Neural cell (in vitro differentiated cells): ENCODE data around the gene CD248.

Experiments used
- EP300 ChIP-seq: fragments of 450-650 bp; conservative IDR thresholded peaks from 2 replicates; pipeline ENCODE4 v1.6.1; 2014; ENCODE audit warnings: antibody characterized with exemption, mild to moderate bottlenecking, moderate library complexity; ENCODE audit not compliant: poor library complexity, severe bottlenecking
- EZH2 ChIP-seq: fragments of 200-600, 300-800 bp; shearing (Covaris generic), sonication (generic); IDR thresholded peaks from 2 replicates; pipeline ENCODE4 v1.6.1; 2014; ENCODE audit warnings: antibody characterized with exemption, low read length, borderline replicate concordance, mild to moderate bottlenecking; ENCODE audit not compliant: insufficient read depth, poor library complexity, severe bottlenecking
- MXI1 ChIP-seq: fragments of 450-650 bp; conservative IDR thresholded peaks from 2 replicates; pipeline ENCODE4 v1.6.1; 2014; ENCODE audit warnings: antibody characterized with exemption, mild to moderate bottlenecking; ENCODE audit not compliant: poor library complexity, severe bottlenecking
- POLR2AphosphoS5 ChIP-seq: IDR thresholded peaks from 2 replicates; pipeline ENCODE4 v1.6.1; 2012
- TF ChIP-seq, protein P1 (sequence below): fragments of 450-650 bp; IDR thresholded peaks from 2 replicates; pipeline ENCODE4 v1.5.1; 2014; ENCODE audit warnings: antibody characterized with exemption, mild to moderate bottlenecking, moderate library complexity; ENCODE audit not compliant: poor library complexity, severe bottlenecking

DNA sequence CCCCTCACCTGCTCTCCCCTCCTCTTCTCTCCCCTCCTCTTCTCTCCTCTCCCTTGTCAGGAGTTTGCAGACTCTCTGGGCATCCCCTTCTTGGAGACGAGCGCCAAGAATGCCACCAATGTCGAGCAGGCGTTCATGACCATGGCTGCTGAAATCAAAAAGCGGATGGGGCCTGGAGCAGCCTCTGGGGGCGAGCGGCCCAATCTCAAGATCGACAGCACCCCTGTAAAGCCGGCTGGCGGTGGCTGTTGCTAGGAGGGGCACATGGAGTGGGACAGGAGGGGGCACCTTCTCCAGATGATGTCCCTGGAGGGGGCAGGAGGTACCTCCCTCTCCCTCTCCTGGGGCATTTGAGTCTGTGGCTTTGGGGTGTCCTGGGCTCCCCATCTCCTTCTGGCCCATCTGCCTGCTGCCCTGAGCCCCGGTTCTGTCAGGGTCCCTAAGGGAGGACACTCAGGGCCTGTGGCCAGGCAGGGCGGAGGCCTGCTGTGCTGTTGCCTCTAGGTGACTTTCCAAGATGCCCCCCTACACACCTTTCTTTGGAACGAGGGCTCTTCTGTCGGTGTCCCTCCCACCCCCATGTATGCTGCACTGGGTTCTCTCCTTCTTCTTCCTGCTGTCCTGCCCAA lies 40.7 kb downstream of the CD248 start:
- TF ChIP-seq, protein P1, sequence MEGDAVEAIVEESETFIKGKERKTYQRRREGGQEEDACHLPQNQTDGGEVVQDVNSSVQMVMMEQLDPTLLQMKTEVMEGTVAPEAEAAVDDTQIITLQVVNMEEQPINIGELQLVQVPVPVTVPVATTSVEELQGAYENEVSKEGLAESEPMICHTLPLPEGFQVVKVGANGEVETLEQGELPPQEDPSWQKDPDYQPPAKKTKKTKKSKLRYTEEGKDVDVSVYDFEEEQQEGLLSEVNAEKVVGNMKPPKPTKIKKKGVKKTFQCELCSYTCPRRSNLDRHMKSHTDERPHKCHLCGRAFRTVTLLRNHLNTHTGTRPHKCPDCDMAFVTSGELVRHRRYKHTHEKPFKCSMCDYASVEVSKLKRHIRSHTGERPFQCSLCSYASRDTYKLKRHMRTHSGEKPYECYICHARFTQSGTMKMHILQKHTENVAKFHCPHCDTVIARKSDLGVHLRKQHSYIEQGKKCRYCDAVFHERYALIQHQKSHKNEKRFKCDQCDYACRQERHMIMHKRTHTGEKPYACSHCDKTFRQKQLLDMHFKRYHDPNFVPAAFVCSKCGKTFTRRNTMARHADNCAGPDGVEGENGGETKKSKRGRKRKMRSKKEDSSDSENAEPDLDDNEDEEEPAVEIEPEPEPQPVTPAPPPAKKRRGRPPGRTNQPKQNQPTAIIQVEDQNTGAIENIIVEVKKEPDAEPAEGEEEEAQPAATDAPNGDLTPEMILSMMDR, result no peak
- TF ChIP-seq POLR2AphosphoS5 (no peak), EP300 (no peak), EZH2 (no peak), MXI1 (no peak)
